ENCODE data around the gene SLC13A3. TPM values are rescaled to one million over a fixed set of nuclear protein-coding genes. Genes with fewer than 3 reads are reported as not detected.

SLC13A3 gene
- polyA plus RNA-seq, 2 of the 4 experiments (the other 2 are of a cell fraction): 0.19 TPM; not detected in 1

DNA sequence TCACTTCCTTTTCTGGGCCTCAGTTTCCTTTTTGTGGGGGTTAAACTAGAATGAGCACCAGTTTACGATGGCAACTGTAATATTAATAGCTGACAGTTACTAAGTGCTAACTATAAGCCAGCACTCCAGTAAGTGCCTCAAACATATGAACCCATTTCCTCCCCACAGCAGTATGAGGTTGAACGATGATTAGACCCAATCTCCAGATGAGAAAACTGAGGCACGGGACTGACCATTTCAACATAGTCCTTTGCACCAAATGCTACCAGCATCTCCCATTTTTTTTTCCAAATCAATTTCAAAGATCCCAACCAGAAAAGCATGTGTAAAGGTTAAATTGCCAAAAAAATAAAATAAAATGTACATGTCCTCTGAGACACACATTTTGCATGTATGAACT lies 7.1 kb downstream of the SLC13A3 start:
- ChIA-PET POLR2A (no interaction called here), CTCF (interaction anchor here (1.0 to 1.3 kb wide), 2 partner anchors 9 to 37 kb away, joined by 3 to 4 read pairs; no protein-coding TSS in a partner anchor)
- ATAC-seq: no peak
- Histone ChIP-seq H3K27ac (no peak overlapping the region), H3K4me3 (no peak overlapping the region), H3K4me1 (no peaks in the 10 kb centered on the region), H3K4me2 (no peak overlapping the region), H3K9me3 (no peaks in the 10 kb centered on the region)
- WGBS (ENCODE audit: missing lambda C conversion rate): 62% methylated on average over 3 of the region's 3 CpGs
- no peak for DNase-seq (ENCODE audit: low read depth in 1 of 2, low spot score in 1 of 2)
- no peak for FAIRE-seq
- TF ChIP-seq CBX2 (IDR thresholded peaks at IDR 0.05; ENCODE audit: borderline replicate concordance, low read depth) (no peak), KDM5A (IDR thresholded peaks at IDR 0.05) (no peak), EP300 (IDR thresholded peaks at IDR 0.05) (no peak), SMC3 (IDR thresholded peaks at IDR 0.05) (no peak), ZSCAN20 (CRISPR knock-in tag; IDR thresholded peaks at IDR 0.05) (no peak), RAD21 (conservative IDR thresholded peaks at IDR 0.05 in 1 of 2, IDR thresholded peaks at IDR 0.05 in 1 of 2) (no peak), PHF8 (IDR thresholded peaks at IDR 0.05; ENCODE audit: borderline replicate concordance, low read depth) (no peak), NFE2L2 (conservative IDR thresholded peaks at IDR 0.05; ENCODE audit: low read length) (no peak)

DNA sequence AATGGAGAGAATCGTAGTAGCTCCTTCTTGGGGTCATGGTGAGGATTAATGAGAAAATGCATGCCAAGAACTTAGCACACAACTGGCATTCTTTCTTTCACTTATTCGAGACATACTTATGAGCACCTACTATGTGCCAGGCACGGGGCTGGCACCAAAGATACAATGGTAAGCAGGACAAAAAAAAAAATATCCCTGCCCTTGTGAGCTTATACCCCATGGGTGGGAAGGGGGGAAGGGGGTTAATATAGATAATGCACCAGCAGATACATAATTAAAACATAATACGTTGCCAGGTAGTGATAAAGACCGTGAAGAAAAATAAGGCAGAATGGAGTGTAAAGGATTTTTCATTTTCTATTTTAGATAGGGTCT lies 8.3 kb downstream of the SLC13A3 start:
- DNase-seq (ENCODE audit: low read depth in 1 of 2, low spot score in 1 of 2) (no peak), ATAC-seq (no peak), FAIRE-seq (no peak)
- Histone ChIP-seq H3K9me3 (no peaks in the 10 kb centered on the region), H3K4me2 (no peak overlapping the region), H3K27ac (no peak overlapping the region), H3K4me1 (no peaks in the 10 kb centered on the region), H3K4me3 (no peak overlapping the region)
- TF ChIP-seq HOXA7 (CRISPR knock-in tag; IDR thresholded peaks at IDR 0.05) (no peak), HEYL (CRISPR knock-in tag; IDR thresholded peaks at IDR 0.05) (no peak)
- CTCF ChIA-PET: interaction anchor here (0.7 to 1.3 kb wide), 3 partner anchors 10 to 38 kb away, joined by 3 read pairs; no protein-coding TSS in a partner anchor
- POLR2A ChIA-PET: no interaction called here
- 31% methylated on average over 5 of the region's 5 CpGs for WGBS (ENCODE audit: missing lambda C conversion rate)

DNA sequence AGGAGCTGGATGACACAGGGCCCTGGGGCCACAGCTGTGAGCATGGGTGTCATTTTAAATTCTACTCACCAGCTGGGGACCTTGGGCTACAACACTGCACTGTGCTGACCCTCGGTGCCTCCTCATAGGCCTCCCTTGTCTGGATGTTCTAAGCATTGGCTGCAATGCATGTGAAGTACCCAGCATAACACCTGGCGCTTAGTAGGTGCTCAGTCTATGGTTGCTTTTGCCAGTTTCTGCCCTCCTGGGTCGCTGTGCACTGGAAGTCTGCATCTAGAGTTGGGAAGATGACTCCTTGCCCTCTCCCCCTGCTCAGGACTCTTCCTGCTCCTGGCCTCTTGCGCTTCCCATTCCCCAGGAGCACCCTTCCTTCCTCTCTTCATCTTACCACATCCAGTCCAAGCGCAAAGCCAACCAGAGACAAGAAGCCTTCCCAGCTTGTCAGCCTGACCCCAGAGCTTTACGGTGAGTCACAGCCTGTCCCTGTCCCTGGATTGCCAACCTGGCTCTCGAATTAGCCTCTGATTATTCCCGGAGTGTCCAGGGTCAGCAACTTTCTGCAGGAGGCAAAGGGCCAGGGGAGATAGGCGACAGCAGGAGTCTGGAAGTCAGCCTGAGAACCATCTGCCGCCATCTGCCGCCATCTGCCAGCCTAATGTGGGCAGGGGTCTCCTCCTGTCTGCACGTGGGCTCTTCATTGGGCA lies 8.8 kb downstream of the SLC13A3 start:
- Histone ChIP-seq H3K4me1 (no peaks in the 10 kb centered on the region), H3K9me3 (no peaks in the 10 kb centered on the region), H3K27ac (no peak overlapping the region), H3K4me2 (no peak overlapping the region), H3K4me3 (no peak overlapping the region)
- DNase-seq (ENCODE audit: low read depth in 1 of 2, low spot score in 1 of 2) (no peak), ATAC-seq (no peak), FAIRE-seq (no peak)
- 49% methylated on average over 12 of the region's 12 CpGs for WGBS (ENCODE audit: missing lambda C conversion rate)
- ChIA-PET POLR2A (no interaction called here), CTCF (interaction anchor here (0.7 to 1.0 kb wide), 2 partner anchors 17 to 37 kb away, joined by 3 read pairs; no protein-coding TSS in a partner anchor)
- no peak for TF ChIP-seq ZNF302 (CRISPR knock-in tag; IDR thresholded peaks at IDR 0.05)
- no peak for TF ChIP-seq SMC3 (IDR thresholded peaks at IDR 0.05)
- TF ChIP-seq, protein P1, sequence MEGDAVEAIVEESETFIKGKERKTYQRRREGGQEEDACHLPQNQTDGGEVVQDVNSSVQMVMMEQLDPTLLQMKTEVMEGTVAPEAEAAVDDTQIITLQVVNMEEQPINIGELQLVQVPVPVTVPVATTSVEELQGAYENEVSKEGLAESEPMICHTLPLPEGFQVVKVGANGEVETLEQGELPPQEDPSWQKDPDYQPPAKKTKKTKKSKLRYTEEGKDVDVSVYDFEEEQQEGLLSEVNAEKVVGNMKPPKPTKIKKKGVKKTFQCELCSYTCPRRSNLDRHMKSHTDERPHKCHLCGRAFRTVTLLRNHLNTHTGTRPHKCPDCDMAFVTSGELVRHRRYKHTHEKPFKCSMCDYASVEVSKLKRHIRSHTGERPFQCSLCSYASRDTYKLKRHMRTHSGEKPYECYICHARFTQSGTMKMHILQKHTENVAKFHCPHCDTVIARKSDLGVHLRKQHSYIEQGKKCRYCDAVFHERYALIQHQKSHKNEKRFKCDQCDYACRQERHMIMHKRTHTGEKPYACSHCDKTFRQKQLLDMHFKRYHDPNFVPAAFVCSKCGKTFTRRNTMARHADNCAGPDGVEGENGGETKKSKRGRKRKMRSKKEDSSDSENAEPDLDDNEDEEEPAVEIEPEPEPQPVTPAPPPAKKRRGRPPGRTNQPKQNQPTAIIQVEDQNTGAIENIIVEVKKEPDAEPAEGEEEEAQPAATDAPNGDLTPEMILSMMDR (IDR thresholded peaks at IDR 0.05): no peak
- TF ChIP-seq HEYL (CRISPR knock-in tag; IDR thresholded peaks at IDR 0.05): no peak
- TF ChIP-seq, protein P2, sequence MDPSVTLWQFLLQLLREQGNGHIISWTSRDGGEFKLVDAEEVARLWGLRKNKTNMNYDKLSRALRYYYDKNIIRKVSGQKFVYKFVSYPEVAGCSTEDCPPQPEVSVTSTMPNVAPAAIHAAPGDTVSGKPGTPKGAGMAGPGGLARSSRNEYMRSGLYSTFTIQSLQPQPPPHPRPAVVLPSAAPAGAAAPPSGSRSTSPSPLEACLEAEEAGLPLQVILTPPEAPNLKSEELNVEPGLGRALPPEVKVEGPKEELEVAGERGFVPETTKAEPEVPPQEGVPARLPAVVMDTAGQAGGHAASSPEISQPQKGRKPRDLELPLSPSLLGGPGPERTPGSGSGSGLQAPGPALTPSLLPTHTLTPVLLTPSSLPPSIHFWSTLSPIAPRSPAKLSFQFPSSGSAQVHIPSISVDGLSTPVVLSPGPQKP (IDR thresholded peaks at IDR 0.05; ENCODE audit: low read depth, low read length): no peak
- TF ChIP-seq, protein P3, sequence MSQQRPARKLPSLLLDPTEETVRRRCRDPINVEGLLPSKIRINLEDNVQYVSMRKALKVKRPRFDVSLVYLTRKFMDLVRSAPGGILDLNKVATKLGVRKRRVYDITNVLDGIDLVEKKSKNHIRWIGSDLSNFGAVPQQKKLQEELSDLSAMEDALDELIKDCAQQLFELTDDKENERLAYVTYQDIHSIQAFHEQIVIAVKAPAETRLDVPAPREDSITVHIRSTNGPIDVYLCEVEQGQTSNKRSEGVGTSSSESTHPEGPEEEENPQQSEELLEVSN (IDR thresholded peaks at IDR 0.05; ENCODE audit: borderline replicate concordance, low read depth): no peak
- TF ChIP-seq SREBF2 (IDR thresholded peaks at IDR 0.05): no peak
- no peak for TF ChIP-seq KDM5A (IDR thresholded peaks at IDR 0.05)
- TF ChIP-seq HOXB13 (CRISPR knock-in tag; IDR thresholded peaks at IDR 0.05; ENCODE audit: low read depth): no peak
- TF ChIP-seq FOSL2 (IDR thresholded peaks at IDR 0.05): no peak
- TF ChIP-seq FOSL2 (CRISPR knock-in tag; IDR thresholded peaks at IDR 0.05): no peak
- no peak for TF ChIP-seq TP53 (CRISPR knock-in tag; IDR thresholded peaks at IDR 0.05)
- TF ChIP-seq, protein P4, sequence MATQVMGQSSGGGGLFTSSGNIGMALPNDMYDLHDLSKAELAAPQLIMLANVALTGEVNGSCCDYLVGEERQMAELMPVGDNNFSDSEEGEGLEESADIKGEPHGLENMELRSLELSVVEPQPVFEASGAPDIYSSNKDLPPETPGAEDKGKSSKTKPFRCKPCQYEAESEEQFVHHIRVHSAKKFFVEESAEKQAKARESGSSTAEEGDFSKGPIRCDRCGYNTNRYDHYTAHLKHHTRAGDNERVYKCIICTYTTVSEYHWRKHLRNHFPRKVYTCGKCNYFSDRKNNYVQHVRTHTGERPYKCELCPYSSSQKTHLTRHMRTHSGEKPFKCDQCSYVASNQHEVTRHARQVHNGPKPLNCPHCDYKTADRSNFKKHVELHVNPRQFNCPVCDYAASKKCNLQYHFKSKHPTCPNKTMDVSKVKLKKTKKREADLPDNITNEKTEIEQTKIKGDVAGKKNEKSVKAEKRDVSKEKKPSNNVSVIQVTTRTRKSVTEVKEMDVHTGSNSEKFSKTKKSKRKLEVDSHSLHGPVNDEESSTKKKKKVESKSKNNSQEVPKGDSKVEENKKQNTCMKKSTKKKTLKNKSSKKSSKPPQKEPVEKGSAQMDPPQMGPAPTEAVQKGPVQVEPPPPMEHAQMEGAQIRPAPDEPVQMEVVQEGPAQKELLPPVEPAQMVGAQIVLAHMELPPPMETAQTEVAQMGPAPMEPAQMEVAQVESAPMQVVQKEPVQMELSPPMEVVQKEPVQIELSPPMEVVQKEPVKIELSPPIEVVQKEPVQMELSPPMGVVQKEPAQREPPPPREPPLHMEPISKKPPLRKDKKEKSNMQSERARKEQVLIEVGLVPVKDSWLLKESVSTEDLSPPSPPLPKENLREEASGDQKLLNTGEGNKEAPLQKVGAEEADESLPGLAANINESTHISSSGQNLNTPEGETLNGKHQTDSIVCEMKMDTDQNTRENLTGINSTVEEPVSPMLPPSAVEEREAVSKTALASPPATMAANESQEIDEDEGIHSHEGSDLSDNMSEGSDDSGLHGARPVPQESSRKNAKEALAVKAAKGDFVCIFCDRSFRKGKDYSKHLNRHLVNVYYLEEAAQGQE (IDR thresholded peaks at IDR 0.05): no peak
- TF ChIP-seq GATA3 (IDR thresholded peaks at IDR 0.05; ENCODE audit: borderline replicate concordance): no peak
- no peak for TF ChIP-seq ESRRA (IDR thresholded peaks at IDR 0.05; ENCODE audit: borderline replicate concordance, low read length)
